GM12892 (cell line): ENCODE measurements around the gene ACER3.

Source experiments
- DNase-seq: peaks from one replicate; pipeline ENCODE4 v3.0.0; 2011; ENCODE audit not compliant: insufficient read length
- FAIRE-seq: peaks from 2 replicates; lab custom pipeline; 2011; peaks lifted over from hg19 to GRCh38; lab: Jason Lieb, UNC
- POLR2A ChIP-seq: IDR thresholded peaks from 2 replicates; pipeline ENCODE4 v1.6.1; 2011; ENCODE audit warnings: low read depth, low read length, control low read depth
- POLR2AphosphoS5 ChIP-seq: IDR thresholded peaks from 2 replicates; pipeline ENCODE4 v1.6.1; 2011; ENCODE audit warnings: low read depth, low read length, control low read depth
- TAF1 ChIP-seq: IDR thresholded peaks from 2 replicates; pipeline ENCODE4 v1.6.1; 2011; ENCODE audit warnings: low read depth, mild to moderate bottlenecking, control low read depth, low read length, borderline replicate concordance

The ACER3 gene

DNA sequence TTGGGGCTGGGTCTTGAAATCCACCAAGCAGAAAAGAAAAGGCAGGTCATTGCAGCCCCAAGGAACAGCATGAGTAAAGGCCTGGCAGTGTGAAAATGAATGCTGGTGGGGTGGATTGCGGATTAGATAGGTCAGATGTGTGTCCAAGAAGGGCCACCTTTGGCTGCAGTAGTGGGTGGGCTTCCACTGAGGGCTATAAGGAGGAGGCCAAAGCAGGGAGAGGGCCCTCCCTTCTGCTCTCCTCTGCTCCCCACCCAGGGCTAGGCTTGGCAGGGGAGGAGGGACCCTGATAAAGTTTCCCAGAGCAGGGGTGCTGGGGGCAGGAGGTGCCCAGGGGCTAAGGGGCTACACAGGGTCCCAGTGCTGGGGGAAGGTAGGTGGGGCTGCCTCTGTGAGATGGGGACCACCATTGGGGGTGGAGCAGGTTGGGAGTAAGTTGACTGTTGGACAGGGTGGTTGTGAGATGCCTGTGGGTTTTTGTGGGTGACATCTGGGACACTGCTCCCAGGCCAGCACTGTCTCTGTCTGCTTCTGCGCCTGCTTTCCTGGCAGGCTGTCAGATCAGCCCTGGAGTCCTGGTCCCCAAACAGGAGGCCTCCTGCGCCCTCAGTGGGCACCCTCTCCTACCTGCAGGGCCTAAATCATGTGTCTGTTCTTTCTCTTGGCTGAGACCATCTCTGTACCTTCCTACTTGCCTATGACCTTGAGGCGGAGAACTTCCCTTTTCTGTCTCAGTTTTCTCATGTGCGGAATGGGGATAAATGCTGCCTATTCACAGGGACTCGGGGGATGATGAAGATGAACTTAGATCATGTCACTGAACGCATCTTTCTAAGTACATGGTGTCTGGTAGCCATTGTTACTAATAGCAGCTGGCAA lies 208.0 kb downstream of the ACER3 start:
- no peak for TF ChIP-seq POLR2AphosphoS5
- no peak for TF ChIP-seq POLR2A
- TF ChIP-seq TAF1, result no peak
- DNase-seq (no peak), FAIRE-seq (no peak)

DNA sequence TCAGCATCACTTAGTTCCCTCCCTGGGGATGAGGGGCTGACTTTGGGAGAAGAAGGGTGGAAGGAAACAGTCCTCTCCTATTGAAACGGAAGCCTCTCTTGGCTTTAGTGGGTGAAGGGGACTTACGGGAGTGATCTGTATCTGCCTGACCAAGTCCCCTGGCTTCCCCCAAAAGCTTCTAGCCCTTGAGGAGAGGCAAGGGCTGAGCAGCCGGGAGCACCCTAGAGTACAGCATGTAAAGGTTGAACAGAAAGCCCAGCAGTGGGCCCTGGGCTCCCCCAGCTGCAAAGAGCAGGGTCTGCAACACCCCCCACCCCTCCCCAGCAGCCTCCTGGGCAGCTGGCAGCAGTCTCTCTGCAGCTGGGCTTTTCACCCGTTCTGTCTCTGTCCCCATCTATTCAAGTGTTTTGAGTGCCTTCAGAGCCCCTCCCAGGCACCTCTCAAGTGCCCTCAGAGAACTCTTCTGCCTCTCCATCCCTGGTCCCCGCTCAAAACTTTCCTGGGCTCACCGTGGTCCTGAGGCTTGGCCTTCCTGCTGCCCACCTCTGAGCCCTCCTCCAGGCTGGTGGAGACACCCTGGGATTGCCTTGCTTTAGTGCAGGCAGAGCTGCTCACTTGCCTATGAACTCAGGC lies 208.7 kb downstream of the ACER3 start:
- TF ChIP-seq TAF1 (no peak), POLR2AphosphoS5 (no peak), POLR2A (no peak)
- DNase-seq (no peak), FAIRE-seq (no peak)

DNA sequence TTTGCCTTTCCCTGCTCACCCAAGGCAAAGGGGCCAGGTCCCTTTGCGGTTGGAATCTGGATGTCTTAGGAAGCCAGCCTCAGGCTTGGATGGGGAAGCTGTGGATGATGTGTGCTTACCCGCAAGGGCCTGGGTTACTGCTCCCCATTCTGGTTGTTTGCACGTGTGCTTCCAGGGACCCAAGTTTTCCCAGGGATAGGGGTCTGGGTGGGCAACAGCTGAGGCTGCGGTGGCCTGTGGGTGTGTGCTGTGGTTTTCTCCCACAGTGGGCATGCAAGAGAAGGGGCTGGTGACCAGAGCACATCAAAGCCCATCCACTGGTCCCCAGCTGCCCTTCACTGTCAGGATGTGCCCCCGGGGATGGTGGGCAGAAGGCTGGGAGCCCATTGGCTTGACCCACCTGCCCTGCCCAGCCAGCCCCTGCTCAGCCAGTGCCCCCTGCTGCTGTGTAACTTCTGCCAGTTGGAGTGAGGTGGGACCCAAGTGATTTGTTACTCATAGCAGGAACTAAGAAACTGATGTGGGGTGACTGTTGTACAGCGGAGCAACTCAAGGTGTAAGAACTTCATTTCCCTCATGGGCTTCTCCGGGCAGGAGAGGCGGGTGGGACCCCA lies 209.4 kb downstream of the ACER3 start:
- FAIRE-seq, result no peak
- no peak for DNase-seq
- no peak for TF ChIP-seq POLR2A
- TF ChIP-seq TAF1, result no peak
- no peak for TF ChIP-seq POLR2AphosphoS5

DNA sequence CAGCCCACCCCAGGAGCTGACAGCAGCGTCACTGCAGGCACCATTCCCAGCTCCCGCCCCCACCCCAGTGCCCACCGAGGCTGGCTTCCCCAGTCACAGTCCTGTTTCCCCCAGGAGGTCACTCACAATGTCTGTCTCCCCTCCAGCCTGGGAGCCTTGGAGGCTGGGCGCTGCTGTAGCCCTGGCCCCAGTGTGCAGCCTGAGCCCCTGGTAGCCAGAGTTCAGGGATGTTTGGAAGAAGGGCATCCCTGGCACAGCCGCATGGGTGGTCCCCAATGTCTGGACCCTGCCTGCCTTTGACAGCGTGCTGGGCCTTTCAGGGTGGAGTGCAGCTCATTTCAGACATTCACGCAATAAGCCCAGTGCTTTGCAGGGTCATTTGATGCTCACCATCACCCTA lies 210.4 kb downstream of the ACER3 start:
- no peak for TF ChIP-seq TAF1
- TF ChIP-seq POLR2AphosphoS5, result no peak
- TF ChIP-seq POLR2A, result no peak
- DNase-seq (no peak), FAIRE-seq (no peak)

DNA sequence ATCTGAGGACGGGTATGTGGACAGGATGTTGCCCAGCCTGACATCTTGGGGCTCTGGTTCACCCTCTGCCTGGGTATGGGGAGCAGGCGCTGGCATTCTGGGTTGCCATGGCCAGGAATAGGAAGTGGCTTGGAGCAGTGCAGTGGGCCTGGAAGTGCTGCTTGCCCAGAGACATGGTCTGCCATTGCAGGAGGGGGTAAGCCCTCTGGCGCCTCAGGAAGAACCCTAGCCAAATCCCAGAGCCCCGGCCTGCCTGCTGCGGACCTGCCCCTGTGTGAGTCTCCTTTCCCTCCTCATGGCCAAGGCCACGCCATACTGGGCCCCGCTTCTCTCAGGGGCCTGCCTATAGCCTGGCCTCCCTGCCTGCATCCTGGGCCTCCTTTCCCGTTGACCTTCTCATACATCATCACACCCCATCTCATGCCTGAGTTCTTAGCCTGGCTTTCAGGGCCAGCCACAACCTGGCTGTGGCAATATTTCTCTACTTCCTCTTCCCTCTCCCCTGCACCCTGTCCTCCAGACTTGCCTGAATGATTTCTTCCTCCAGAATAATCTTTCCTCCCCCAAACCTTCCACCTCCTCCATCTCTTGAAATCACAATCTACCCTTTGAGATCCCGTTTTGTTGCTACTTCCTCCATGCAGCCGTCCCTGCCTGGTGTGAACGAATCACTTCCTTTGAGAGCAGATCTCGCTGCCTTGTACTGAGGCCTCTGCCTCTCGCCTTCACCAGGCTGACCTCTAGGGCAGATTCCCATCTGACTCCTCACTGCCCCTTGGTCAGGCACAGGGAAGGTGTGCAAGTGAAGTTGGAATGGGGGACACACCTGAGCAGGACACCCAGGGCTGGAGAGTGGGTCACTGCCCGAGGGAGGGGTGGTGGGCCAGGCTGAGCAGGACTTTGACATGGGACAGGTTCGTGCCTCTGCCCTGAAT lies 211.2 kb downstream of the ACER3 start:
- FAIRE-seq (no peak), DNase-seq (no peak)
- TF ChIP-seq POLR2AphosphoS5 (no peak), TAF1 (no peak), POLR2A (no peak)

DNA sequence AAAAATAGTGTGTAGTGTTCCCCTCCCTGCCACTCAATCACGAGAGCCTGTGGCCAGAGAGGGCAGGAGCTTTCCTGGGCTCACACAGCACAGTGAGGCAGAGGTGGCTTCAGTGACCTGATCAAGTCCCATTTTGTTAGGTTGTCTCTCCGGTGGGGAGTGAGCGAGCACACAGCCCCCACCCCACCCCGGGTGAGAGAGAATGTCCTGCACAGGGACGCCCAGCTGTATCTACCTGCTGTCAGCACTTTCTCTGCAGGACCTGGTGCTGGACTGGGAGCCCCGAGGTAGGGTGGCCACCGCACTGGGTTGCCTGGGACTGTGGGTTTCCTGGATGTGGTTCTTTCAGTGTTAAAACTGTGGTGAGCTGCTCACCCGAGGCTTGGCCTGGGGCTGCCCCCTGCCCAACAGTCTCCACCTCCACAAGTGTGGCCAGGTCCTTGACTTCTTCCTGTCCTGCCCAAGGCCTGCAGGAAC lies 212.2 kb downstream of the ACER3 start:
- TF ChIP-seq TAF1, result no peak
- TF ChIP-seq POLR2A, result no peak
- no peak for TF ChIP-seq POLR2AphosphoS5

DNA sequence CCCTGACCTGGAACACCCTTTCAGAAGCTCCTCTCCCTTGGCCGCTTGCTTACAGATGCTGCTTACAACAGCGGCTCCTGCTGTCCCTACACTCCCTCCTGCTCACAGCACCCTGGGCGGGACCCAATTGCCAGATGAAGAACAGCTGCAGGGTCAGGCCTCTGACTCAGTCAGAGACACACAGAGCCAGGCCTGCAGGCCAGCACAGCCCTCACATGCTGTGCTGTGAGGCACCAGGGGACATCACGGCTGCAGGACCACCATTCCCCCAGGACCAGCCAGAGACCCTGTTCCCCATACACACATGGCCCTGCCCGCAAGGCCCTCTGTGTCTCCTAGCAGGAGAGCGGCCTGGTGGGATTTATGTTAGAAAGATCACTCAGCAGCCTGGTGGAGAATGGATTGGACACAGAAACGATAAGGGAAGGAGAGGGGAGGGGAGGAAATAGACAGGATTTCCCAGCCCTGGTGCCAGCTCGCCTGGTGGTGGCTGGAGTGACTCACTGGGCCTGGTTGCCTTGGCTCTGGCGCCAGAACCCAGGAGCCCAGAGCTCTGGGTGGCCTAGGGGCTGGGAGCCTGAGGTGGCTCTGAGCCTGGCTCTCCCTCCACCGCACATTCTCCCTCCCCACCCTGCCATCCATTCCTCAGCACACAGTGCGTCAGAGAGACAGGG lies 212.7 kb downstream of the ACER3 start:
- no peak for FAIRE-seq
- peak; percentile 12 for DNase-seq

More for the DNA sequence above, 212.2 kb downstream of the ACER3 start:
- FAIRE-seq (no peak), DNase-seq (peak; percentile 8)

DNA sequence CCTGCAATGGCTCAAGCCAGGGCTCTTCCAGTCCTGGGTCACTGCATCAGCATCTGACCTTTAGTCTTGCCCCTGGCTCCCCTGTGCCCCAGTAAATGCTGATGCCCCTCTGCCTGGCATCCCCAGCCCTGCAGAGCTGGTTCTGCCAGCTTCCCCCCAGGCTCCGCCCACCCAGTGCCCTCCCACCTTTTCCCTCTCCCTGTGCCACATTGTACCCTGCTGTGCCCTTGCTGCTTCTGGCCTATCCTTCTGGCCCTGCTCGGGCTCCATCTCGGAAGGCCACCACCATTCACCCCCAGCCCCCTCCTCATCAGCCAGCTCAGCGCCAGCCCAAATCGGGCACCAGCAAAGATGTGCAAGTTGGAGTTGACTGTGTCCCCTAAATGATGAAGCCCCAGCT lies 213.5 kb downstream of the ACER3 start:
- TF ChIP-seq POLR2AphosphoS5, result no peak
- TF ChIP-seq POLR2A, result no peak
- no peak for TF ChIP-seq TAF1
- FAIRE-seq (no peak), DNase-seq (no peak)

More for the DNA sequence above, 212.7 kb downstream of the ACER3 start:
- TF ChIP-seq POLR2A, result no peak
- no peak for TF ChIP-seq POLR2AphosphoS5
- TF ChIP-seq TAF1, result no peak

DNA sequence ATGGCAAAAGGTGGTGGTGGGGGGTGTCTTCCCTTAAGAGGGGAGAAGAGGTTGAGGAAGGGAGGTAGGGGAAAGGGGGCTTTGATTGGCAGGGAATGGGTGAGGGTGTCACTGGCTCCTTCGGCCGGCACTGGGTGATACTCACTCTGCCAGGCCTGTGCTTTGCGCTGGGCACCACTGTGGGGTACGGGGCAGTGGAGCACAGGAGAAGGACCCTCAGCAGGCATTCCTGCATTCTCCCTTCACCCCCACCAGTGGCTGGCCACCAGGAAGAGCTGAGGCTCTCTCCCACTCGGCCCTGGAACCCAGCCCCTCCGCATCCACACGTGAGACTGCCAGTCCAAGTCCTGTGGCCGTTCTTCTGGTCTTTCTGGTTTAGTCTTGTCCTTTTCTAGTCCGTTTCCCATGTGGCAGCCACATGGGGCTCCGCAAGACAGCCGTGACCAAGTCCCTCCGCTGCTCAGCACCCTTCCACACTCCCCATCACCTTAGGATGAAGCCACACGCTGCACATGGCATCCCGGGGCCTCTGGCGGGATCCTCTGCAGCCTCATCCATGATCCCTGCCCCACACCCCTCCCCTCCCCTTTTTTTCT lies 214.0 kb downstream of the ACER3 start:
- FAIRE-seq, result no peak
- DNase-seq, result no peak
- TF ChIP-seq TAF1, result no peak
- TF ChIP-seq POLR2AphosphoS5, result no peak
- no peak for TF ChIP-seq POLR2A
